ENCODE measurements around the gene BICC1. TPM values are rescaled to one million over a fixed set of nuclear protein-coding genes. Genes with fewer than 3 reads are reported as not detected.

The BICC1 gene
- total and polyA plus RNA-seq, 2 of the 8 experiments (the other 6 are each of a cell fraction or from before 2014, with no cell fraction given) = 0.20 to 0.73 TPM

DNA sequence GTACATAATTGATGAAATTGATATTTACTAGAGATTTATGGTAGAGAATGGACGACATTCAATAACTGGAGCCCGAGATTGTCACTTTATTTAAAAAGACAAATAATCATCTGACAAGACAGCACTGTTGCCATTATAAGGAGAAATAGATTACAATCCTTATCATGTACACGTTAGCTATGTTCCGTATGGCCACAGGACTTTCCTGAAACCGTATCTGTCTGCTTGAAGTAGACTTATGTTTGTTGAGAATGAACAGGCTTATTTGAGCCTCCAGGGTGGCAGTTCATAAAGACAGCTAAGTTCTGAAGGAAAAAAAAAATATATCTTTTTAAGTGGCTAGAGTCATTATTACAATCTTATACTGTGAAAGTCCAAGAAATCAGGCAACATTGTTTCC is 317.2 kb downstream of the BICC1 start:
- Histone ChIP-seq H2BK120ac (replicated peaks; ENCODE audit: low read depth, low read length) (no peak overlapping the region), H2BK15ac (ENCODE audit: low read length) (no peak overlapping the region), H2BK20ac (ENCODE audit: low read length) (no peak overlapping the region), H3K18ac (ENCODE audit: extremely low read depth, low read length) (no peak overlapping the region), H4K5ac (ENCODE audit: insufficient read length, low read depth, low read length) (no peak overlapping the region), H3K4me2 (ENCODE audit: insufficient read depth in 1 of 2, low read depth in 2 of 2, low read length in 2 of 2) (no peak overlapping the region), H3K4me1 (replicated peaks in 1 of 4; ENCODE audit: control insufficient read depth in 3 of 4, insufficient read depth in 4 of 4, low read length in 3 of 4) (no peaks in the 10 kb centered on the region), H4K91ac (replicated peaks; ENCODE audit: insufficient read length, low read length) (no peak overlapping the region), H3K14ac (ENCODE audit: insufficient read length) (no peak overlapping the region), H4K20me1 (replicated peaks in 1 of 2; ENCODE audit: control insufficient read depth in 1 of 2, insufficient read depth in 2 of 2, low read length in 2 of 2) (no peaks in the 10 kb centered on the region), H3K79me2 (ENCODE audit: control insufficient read depth in 1 of 2, insufficient read depth in 2 of 2, low read length in 2 of 2) (no peaks in the 10 kb centered on the region), H3K23me2 (ENCODE audit: low read depth, low read length) (no peaks in the 10 kb centered on the region), H3K56ac (replicated peaks; ENCODE audit: insufficient read length, low read depth, low read length) (no peak overlapping the region), H3K27ac (ENCODE audit: low read depth, low read length) (no peak overlapping the region), H3K23ac (ENCODE audit: insufficient read length) (no peak overlapping the region), H3K9me3 (ENCODE audit: insufficient read depth in 2 of 2, low read depth in 1 of 2, low read length in 1 of 2) (no peaks in the 10 kb centered on the region), H3K4me3 (ENCODE audit: extremely low read depth in 1 of 4, insufficient read depth in 2 of 4, low read depth in 3 of 4, low read length in 4 of 4) (no peak overlapping the region), H2AFZ (ENCODE audit: low read length) (no peak overlapping the region), H2BK12ac (ENCODE audit: low read depth, low read length) (no peak overlapping the region), H3K27me3 (replicated peaks in 1 of 4; ENCODE audit: control insufficient read depth in 3 of 4, extremely low read depth in 1 of 4, insufficient read depth in 3 of 4, low read length in 3 of 4) (no peaks in the 10 kb centered on the region), H2BK5ac (ENCODE audit: low read depth, low read length) (no peak overlapping the region), H3K4ac (replicated peaks; ENCODE audit: insufficient read length, low read depth, low read length) (no peak overlapping the region), H3K9ac (replicated peaks in 1 of 4; ENCODE audit: extremely low read depth in 1 of 4, low read depth in 3 of 4, low read length in 3 of 4) (no peak overlapping the region), H3K36me3 (ENCODE audit: control insufficient read depth in 2 of 4, insufficient read depth in 4 of 4, low read length in 3 of 4) (no peaks in the 10 kb centered on the region), H3K79me1 (ENCODE audit: low read depth, low read length) (no peaks in the 10 kb centered on the region), H2AK5ac (ENCODE audit: low read depth, low read length) (no peak overlapping the region), H4K8ac (ENCODE audit: extremely low read depth, insufficient read depth, low read length) (no peak overlapping the region)
- DNase-seq (ENCODE audit: low read depth in 1 of 2, low spot score in 2 of 2) (no peak), FAIRE-seq (no peak)
- TF ChIP-seq HDAC6 (IDR thresholded peaks at IDR 0.05; ENCODE audit: low read depth, low read length) (no peak), SP1 (IDR thresholded peaks at IDR 0.05; ENCODE audit: low read depth, low read length) (no peak), CBX5 (IDR thresholded peaks at IDR 0.05; ENCODE audit: low read depth, low read length) (no peak), TEAD4 (IDR thresholded peaks at IDR 0.05; ENCODE audit: low read depth, low read length) (no peak), SRF (IDR thresholded peaks at IDR 0.05; ENCODE audit: low read depth, low read length) (no peak), CHD1 (IDR thresholded peaks at IDR 0.05; ENCODE audit: low read depth, low read length) (no peak), NANOG (IDR thresholded peaks at IDR 0.05; ENCODE audit: insufficient read depth, low read depth, low read length, poor library complexity, severe bottlenecking) (no peak), YY1 (IDR thresholded peaks at IDR 0.05; ENCODE audit: low read depth, low read length) (no peak), RAD21 (IDR thresholded peaks at IDR 0.05 in 1 of 2, conservative IDR thresholded peaks at IDR 0.05 in 1 of 2; ENCODE audit: low read depth in 2 of 2, low read length in 2 of 2) (no peak), ASH2L (IDR thresholded peaks at IDR 0.05; ENCODE audit: low read length) (no peak)
- TF ChIP-seq, protein P1, sequence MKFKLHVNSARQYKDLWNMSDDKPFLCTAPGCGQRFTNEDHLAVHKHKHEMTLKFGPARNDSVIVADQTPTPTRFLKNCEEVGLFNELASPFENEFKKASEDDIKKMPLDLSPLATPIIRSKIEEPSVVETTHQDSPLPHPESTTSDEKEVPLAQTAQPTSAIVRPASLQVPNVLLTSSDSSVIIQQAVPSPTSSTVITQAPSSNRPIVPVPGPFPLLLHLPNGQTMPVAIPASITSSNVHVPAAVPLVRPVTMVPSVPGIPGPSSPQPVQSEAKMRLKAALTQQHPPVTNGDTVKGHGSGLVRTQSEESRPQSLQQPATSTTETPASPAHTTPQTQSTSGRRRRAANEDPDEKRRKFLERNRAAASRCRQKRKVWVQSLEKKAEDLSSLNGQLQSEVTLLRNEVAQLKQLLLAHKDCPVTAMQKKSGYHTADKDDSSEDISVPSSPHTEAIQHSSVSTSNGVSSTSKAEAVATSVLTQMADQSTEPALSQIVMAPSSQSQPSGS (IDR thresholded peaks at IDR 0.05; ENCODE audit: low read length) = no peak
- ChIA-PET CTCF (ENCODE audit: partially characterized antibody) (no interaction called here), POLR2A (ENCODE audit: partially characterized antibody) (no interaction called here)
- 93% methylated on average over 5 of the region's 5 CpGs; no CpG with 5 or more reads in 1 of the 2 experiments for WGBS, 2 experiments (ENCODE audit: extremely low coverage in 1 of 2, insufficient coverage in 1 of 2, insufficient read length in 1 of 2, insufficient replicate concordance in 2 of 2, low coverage in 1 of 2, low lambda C conversion rate in 2 of 2, missing lambda C conversion rate in 1 of 2)
